ENCODE measurements around the gene RAB11FIP4. TPM values are rescaled to one million over a fixed set of nuclear protein-coding genes. Genes with fewer than 3 reads are reported as not detected.

RAB11FIP4 gene
- total and polyA plus RNA-seq, 9 of the 15 experiments (the other 6 are each of a cell fraction or from before 2014, with no cell fraction given), result 0.62 to 16.6 (median 8.9) TPM

- TF ChIP-seq, protein P1, sequence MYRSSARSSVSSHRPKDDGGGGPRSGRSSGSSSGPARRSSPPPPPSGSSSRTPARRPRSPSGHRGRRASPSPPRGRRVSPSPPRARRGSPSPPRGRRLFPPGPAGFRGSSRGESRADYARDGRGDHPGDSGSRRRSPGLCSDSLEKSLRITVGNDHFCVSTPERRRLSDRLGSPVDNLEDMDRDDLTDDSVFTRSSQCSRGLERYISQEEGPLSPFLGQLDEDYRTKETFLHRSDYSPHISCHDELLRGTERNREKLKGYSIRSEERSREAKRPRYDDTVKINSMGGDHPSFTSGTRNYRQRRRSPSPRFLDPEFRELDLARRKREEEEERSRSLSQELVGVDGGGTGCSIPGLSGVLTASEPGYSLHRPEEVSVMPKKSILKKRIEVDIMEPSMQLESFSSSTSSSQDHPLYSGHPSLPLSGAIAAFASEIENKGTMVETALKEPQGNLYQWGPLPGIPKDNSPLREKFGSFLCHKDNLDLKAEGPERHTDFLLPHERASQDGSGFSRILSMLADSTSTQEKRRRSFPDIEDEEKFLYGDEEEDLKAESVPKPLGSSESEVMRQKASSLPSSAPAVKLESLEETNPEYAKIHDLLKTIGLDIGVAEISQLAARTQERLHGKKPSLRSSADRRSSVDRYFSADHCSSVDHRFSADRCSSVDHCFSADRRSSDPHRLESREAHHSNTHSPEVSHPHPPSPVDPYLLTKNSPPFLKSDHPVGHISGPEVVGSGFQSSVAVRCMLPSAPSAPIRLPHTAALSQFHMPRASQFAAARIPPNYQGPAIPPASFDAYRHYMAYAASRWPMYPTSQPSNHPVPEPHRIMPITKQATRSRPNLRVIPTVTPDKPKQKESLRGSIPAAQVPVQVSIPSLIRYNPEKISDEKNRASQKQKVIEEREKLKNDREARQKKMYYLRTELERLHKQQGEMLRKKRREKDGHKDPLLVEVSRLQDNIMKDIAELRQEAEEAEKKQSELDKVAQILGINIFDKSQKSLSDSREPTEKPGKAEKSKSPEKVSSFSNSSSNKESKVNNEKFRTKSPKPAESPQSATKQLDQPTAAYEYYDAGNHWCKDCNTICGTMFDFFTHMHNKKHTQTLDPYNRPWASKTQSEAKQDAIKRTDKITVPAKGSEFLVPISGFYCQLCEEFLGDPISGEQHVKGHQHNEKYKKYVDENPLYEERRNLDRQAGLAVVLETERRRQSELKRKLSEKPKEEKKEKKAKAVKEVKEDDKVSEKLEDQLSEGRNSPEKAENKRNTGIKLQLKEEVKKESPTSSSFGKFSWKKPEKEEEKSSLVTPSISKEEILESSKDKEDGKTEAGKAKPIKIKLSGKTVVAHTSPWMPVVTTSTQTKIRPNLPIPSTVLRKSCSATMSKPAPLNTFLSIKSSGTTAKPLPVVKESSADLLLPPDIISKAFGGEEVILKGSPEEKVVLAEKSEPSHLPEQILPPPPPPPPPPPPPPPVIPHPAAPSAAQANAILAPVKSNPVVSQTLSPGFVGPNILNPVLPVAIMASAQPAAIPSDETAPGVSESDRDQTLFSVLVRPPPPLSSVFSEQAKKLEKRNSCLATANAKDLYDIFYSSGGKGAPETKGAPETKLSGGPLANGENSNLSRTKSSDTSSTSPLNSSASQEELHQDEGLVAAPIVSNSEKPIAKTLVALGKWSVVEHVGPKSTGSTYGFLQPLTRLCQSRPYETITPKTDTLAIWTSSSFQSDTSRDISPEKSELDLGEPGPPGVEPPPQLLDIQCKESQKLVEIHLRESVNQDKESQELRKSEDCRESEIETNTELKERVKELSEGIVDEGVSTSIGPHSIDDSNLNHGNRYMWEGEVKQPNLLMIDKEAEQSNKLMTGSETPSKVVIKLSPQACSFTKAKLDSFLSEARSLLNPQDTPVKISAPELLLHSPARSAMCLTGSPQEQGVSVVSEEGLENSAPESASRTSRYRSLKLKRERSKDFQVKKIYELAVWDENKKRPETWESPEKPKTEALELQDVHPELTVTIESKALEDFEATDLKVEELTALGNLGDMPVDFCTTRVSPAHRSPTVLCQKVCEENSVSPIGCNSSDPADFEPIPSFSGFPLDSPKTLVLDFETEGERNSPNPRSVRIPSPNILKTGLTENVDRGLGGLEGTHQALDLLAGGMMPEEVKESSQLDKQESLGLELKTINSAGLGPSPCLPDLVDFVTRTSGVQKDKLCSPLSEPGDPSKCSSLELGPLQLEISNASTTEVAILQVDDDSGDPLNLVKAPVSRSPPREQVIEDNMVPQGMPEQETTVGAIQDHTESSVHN (IDR thresholded peaks at IDR 0.05; ENCODE audit: borderline replicate concordance in 1 of 2, low read depth in 1 of 2), result no peak
- TF ChIP-seq ZFP1 (CRISPR knock-in tag; IDR thresholded peaks at IDR 0.05) (no peak), POLR2G (IDR thresholded peaks at IDR 0.05; ENCODE audit: low read depth, low read length) (no peak), ZNF41 (CRISPR knock-in tag; conservative IDR thresholded peaks at IDR 0.05) (no peak), SMC3 (conservative IDR thresholded peaks at IDR 0.05; ENCODE audit: insufficient read depth, low read depth, low read length) (no peak), MTA1 (IDR thresholded peaks at IDR 0.05; ENCODE audit: borderline replicate concordance) (no peak), ZNF407 (IDR thresholded peaks at IDR 0.05; ENCODE audit: low read depth) (no peak)
- TF ChIP-seq, protein P2, sequence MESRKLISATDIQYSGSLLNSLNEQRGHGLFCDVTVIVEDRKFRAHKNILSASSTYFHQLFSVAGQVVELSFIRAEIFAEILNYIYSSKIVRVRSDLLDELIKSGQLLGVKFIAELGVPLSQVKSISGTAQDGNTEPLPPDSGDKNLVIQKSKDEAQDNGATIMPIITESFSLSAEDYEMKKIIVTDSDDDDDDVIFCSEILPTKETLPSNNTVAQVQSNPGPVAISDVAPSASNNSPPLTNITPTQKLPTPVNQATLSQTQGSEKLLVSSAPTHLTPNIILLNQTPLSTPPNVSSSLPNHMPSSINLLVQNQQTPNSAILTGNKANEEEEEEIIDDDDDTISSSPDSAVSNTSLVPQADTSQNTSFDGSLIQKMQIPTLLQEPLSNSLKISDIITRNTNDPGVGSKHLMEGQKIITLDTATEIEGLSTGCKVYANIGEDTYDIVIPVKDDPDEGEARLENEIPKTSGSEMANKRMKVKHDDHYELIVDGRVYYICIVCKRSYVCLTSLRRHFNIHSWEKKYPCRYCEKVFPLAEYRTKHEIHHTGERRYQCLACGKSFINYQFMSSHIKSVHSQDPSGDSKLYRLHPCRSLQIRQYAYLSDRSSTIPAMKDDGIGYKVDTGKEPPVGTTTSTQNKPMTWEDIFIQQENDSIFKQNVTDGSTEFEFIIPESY (CRISPR knock-in tag; IDR thresholded peaks at IDR 0.05), result no peak
These were observed 177.1 kb downstream of the RAB11FIP4 start (continued) for GRCh38 chr17:31568539-31568938.

Measured in K562 (cell line).